GM13977 (cell line): ENCODE measurements around the gene FSHR.

Experiments used
- DNase-seq: peaks from one replicate; pipeline ENCODE4 v3.0.0; 2012; ENCODE audit warnings: low spot score
- in situ Hi-C: fragments of 300-500 bp; cut with MboI; formaldehyde crosslinking; loops from one replicate; pipeline ENCODE4 v1.12.0; 2022; ENCODE audit warnings: low sequenced_read_pairs, low pct_unique_long_range_greater_than_20kb, mixed read lengths, inconsistent platforms; ENCODE audit not compliant: unreplicated experiment
- TF ChIP-seq, protein P1 (sequence below): IDR thresholded peaks from 2 replicates; pipeline ENCODE4 v1.5.1; 2012; ENCODE audit warnings: mild to moderate bottlenecking, control low read depth; ENCODE audit not compliant: insufficient read depth; ENCODE audit errors: extremely low read depth, missing control alignments

FSHR gene

DNA sequence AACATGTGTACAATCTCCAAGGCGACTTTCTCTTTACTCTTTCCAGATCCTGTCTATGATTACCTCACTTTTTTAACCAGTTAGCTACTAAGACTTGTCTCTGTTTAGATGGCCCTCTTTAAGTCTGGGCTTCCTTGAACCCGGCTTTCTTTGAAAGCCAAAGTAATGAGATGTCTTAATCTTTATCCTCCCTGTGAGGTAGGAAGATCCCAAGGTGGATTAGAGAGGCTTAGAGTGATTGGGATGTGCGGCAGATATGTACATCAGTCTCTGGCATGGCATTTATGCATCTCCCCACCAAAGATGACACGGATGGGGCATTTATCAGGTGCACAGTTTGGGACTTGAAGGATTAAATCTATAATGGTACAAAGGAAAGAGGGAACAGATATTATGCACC lies 186.3 kb downstream of the FSHR start:
- in situ Hi-C loops = no loop called here

DNA sequence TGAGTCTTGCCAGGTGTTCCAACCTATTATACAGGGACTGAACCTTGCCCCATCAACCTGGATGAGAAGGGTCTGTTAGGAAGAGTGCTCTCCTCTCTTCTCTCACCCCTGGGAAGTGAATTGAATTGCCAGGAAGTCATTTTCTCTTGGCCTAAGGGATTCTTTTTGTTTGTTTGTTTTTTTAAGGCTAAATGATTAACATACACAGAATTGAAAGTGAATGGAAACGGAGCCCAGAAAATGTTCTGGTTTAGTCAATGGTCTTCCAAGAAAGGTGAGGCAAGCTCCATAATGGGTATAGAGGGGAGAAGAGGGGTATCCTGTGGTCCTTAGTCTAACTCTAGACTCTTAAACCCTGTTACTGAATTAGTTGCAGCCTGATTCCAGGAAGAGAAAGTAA lies 189.1 kb downstream of the FSHR start:
- DNase-seq = no peak
- in situ Hi-C loops = no loop called here
- TF ChIP-seq, protein P1, sequence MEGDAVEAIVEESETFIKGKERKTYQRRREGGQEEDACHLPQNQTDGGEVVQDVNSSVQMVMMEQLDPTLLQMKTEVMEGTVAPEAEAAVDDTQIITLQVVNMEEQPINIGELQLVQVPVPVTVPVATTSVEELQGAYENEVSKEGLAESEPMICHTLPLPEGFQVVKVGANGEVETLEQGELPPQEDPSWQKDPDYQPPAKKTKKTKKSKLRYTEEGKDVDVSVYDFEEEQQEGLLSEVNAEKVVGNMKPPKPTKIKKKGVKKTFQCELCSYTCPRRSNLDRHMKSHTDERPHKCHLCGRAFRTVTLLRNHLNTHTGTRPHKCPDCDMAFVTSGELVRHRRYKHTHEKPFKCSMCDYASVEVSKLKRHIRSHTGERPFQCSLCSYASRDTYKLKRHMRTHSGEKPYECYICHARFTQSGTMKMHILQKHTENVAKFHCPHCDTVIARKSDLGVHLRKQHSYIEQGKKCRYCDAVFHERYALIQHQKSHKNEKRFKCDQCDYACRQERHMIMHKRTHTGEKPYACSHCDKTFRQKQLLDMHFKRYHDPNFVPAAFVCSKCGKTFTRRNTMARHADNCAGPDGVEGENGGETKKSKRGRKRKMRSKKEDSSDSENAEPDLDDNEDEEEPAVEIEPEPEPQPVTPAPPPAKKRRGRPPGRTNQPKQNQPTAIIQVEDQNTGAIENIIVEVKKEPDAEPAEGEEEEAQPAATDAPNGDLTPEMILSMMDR = no peak

More for the DNA sequence above, 186.3 kb downstream of the FSHR start:
- TF ChIP-seq, protein P1 = no peak
- no peak for DNase-seq

DNA sequence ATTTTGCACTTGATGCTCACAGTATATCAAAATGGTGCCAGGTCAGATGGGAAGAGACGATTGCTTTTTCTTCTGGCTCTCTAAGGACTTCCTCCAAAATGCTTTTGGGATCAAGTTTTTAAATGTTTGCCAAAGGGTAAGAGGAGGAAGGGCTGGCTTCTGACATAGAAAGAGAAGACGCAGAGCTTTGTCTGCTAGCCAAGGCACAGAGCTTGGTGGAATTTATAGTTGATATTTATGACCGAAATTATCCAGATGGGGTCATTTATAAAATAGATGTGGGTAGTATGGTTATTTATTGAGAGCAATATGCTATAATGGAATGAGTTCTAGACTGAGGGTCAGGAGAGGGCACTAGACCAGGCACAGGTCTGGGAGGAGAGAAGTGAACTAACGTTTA lies 193.3 kb downstream of the FSHR start:
- in situ Hi-C loops = no loop called here
- TF ChIP-seq, protein P1 = no peak
- no peak for DNase-seq

DNA sequence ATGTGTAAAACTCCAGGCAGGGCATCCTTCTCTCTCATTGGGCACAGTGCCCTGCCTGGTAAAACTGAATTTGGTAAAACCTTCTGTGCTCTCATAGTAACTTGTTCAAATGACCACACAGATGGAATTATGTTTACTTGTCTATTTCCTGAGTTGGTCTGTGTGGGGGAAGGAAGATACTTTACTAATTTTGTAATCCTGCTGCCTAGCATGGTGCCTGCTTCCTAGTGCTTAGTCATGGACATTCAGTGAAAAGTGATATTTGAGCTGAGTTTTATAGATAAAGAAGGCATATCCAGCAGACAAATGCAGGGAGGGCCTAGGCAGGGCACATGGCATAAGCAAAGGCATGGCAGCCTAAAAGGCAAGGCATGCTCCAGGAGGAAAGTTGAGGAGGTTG lies 199.4 kb downstream of the FSHR start:
- TF ChIP-seq, protein P1 = no peak
- in situ Hi-C loops = no loop called here
- DNase-seq = no peak

DNA sequence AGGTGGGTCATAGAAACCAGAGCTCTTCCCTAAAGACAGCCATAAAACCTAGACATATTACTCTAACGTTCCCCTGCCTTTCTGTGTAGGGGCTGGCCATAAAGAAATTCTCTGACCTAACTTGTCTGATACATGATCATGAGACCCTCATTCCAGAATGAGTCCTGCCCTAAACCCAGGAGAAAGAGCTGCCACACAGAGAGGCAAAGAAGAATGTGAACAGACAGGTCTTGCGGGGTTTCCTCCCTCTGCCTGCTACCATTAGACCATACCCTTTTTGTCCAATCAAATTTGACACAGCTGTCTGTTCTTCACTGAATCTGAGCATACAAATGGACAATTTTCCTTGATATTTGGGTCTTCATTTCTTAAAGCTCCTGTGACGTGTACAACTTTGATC lies 200.0 kb downstream of the FSHR start:
- TF ChIP-seq, protein P1 = no peak
- DNase-seq = no peak
- in situ Hi-C loops = no loop called here

DNA sequence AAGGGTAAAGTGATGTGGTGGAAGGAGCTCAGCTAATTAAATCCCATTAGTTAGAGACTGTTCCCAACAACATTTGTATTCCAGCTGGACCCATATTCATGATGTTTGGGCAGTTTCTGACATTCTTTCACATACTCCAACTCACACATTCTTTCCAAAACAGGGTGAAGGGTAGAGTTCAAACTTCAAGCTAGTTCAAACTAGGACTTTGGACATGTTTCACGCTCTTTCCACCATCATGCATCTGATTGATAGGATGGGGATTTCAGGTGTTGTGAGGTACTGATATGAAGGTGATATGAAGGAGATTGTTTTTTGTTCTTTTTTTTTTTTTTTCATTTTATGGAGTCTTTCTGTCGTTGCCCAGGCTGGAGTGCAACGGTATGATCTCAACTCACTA lies 201.7 kb downstream of the FSHR start:
- TF ChIP-seq, protein P1 = no peak
- DNase-seq = no peak
- in situ Hi-C loops = no loop called here

DNA sequence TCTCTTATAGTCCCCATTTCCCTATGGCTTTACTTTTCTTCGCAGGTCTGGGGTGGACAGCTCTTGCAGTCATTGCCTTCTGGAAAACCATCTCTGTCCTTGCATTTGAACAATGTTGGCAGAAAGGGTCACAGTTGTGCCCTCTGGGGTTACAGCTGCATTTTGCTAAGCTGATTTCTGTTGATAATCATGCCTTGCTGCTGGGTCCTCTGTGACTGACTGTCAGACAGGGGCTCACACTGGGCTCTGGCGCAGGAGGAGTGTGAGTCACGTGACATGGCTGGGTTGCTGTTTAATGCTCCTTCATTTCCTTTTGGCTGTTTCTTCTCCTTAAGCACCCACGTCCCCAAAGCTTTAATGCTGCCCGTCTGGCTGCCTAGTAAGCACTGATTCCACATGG lies 202.2 kb downstream of the FSHR start:
- in situ Hi-C loops = no loop called here
- TF ChIP-seq, protein P1 = no peak
- DNase-seq = no peak
